Vagina (tissue), 2 donors: ENCODE measurements around the gene CEBPZ.
"Not testable (repeated sequence)": the region's sequence is repeated elsewhere in the genome, so short reads cannot be mapped to it uniquely, and the experiment has no call there.

Source experiments
- CTCF ChIP-seq, 3 experiments: fragments of 450-650 bp in 2 of 3; fragments of 200-600 bp in 1 of 3; sonication (generic) in 1 of 3; IDR thresholded peaks; one replicate each; pipeline ENCODE4 v1.5.1; 2017 to 2019; ENCODE audit warnings: antibody characterized with exemption in 3 of 3, mild to moderate bottlenecking in 2 of 3, moderate library complexity in 2 of 3
- POLR2A ChIP-seq, 2 donors: fragments of 450-650 bp; IDR thresholded peaks; one replicate each; pipeline ENCODE4 v1.6.1; 2017; ENCODE audit warnings: antibody characterized with exemption in 2 of 2, mild to moderate bottlenecking in 2 of 2, moderate library complexity in 2 of 2

GRCh38 chr2:37195862-37196319, 35.5 kb downstream of the CEBPZ start:
- TF ChIP-seq POLR2A, CTCF (IDR thresholded peaks at IDR 0.05): not testable (repeated sequence)
